Left ventricle myocardium superior (tissue), 1 donor: Measurements from ENCODE around the gene ACLY. TPM values are rescaled to one million over a fixed set of nuclear protein-coding genes. Genes with fewer than 3 reads are reported as not detected.

Experiments used
- ATAC-seq: fragments of 200-7000 bp; cut with Tn5 transposase; one replicate; pipeline ENCODE4 v1.9.1; 2020; ENCODE audit warnings: mild to moderate bottlenecking, moderate library complexity
- DNase-seq: peaks from one replicate; pipeline ENCODE4 v3.0.0-alpha.2; 2020
- intact Hi-C: fragments of 100-400 bp; cut with micrococcal nuclease; formaldehyde crosslinking; loops from one replicate; pipeline ENCODE4 v1.11.0; 2022
- total RNA-seq: library from RNA; stranded (reverse); fragmentation: NEBNext Ultra II Directional; extraction: Animal tissue kit (Norgen Biotek cat#: 25700); gene quantifications from one replicate; pipeline ENCODE4 v1.2.1, GENCODE V29; 2021
- donor health status: DM: no; HTN: yes; CAD: no; lungs with severe emphysema.

ACLY gene
- total RNA-seq, 1 donor from 2014 or later = 24.5 TPM

DNA sequence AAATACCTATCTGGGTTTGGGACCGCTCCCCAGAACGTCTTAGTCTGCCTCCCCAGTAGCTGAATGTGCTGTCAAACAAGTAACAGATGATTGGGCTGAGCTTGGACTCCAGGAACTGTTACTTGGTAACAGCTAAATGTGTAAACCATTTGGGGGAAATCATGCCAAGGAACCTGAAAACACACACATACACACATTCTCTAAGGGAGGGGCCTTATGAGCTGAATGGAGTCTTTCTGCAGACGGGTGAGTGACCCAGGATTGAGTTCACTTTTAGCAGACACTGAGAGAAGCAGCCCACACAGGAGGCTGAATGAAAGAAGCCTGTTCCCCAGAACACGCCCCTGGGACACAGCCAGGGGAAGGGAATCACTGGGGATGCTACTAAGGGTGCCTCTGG lies 1.6 kb downstream of the ACLY start:
- intact Hi-C loops = no loop called here
- ATAC-seq (no peak), DNase-seq (no peak)

- no peak for DNase-seq
- intact Hi-C loops = no loop called here
These were observed 3.2 kb downstream of the ACLY start for GRCh38 chr17:41915566-41915965.

DNA sequence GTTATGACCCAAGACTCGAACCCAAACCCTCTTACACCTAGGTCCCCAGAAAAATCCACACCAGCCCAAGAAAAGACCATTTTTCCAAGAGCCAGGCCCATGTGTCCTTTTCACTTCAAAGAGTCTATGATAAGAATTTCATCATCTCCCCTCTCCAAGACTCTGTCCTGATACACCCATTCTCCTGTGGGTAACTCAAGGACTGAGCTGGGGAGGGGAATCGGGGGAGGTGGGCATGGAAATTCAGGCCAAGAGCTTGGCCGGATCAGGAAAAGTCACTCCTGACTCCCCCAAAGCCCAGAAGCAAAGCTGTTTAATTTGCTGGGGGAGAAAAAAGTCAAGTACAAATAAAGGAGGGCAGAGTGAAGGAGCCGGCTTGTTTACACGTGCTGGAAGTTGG lies 3.7 kb downstream of the ACLY start:
- no peak for DNase-seq
- intact Hi-C loops = no loop called here
- ATAC-seq = no peak

More at GRCh38 chr17:41915566-41915965, 3.2 kb downstream of the ACLY start:
- ATAC-seq = no peak

GRCh38 chr17:41914358-41914766 lies 4.4 kb downstream of the ACLY start:
- DNase-seq (no peak), ATAC-seq (no peak)
- intact Hi-C loops = no loop called here

- DNase-seq = no peak
- no peak for ATAC-seq
- intact Hi-C loops = no loop called here
These were observed 5.0 kb downstream of the ACLY start for GRCh38 chr17:41913798-41914197.

- ATAC-seq (no peak), DNase-seq (no peak)
- intact Hi-C loops = no loop called here
These were observed 5.8 kb downstream of the ACLY start for GRCh38 chr17:41912925-41913324.

- ATAC-seq = no peak
- intact Hi-C loops = no loop called here
- DNase-seq = no peak
These were observed 7.9 kb downstream of the ACLY start for GRCh38 chr17:41910701-41911391.

DNA sequence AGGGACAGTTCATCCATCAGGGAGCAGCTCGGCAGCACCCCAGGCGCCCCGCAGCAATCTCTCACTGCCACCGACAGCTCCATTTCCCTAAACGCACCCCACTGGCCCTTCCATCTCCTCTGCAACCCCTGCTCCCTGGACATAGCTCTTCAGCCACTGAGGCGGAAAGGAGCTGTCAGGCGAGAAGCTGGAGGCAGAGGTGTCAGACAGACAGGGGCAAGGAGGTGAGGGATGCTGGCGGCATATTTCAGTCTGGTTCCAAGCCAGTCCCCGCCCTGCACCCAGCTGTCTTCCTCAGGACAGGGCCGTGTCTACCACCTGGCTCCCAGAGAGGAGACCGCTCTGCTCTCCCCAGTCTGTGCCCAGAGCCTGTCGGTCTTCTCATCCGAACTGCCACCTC lies 9.7 kb downstream of the ACLY start:
- intact Hi-C loops = no loop called here
- ATAC-seq = no peak
- DNase-seq = no peak

- intact Hi-C loops = no loop called here
- no peak for ATAC-seq
- no peak for DNase-seq
These were observed 10.9 kb downstream of the ACLY start for GRCh38 chr17:41907633-41908539.

DNA sequence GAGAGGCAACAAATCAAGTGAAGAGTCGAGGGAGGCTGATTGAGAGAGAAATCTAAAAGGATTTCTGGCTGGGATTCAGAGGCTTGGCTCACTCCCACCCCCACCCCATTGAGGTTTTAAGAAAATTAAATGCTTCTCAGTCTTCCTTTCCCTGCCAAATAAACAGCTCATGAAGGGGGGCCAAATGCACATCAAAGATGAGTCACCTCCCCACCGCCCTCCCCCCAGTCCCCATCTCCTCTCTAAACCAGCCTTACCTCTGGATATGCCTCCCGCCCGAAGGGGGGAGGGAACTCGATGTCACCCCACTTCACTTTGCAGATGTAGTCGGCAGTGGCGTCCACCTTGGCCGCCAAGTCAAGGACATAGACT lies 11.6 kb downstream of the ACLY start:
- ATAC-seq (no peak), DNase-seq (no peak)
- intact Hi-C loops = no loop called here

- DNase-seq (no peak), ATAC-seq (no peak)
- intact Hi-C loops = no loop called here
These were observed 12.1 kb downstream of the ACLY start for GRCh38 chr17:41906465-41907184.

DNA sequence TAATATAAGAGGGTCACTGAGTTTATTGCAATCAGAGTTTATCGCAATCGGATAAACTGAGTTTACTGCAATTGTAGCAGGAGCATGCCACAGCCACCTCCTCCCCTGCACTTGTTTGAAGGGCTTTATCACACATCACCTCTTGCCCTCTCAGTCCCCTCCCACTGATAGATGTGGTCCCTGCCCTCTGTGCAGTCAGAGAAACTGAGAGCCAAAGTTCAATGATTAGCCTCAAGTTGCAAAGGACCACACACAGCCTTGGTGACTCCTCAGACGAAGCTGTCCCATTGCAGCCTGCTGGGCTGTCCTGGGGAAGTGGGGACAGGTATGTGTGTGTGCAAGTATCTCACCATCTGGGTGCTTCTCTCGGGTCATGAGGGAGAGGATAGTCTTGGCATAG lies 13.6 kb downstream of the ACLY start:
- intact Hi-C loops = no loop called here
- DNase-seq = no peak
- ATAC-seq = no peak

- intact Hi-C loops = no loop called here
- no peak for ATAC-seq
- no peak for DNase-seq
These were observed 14.4 kb downstream of the ACLY start for GRCh38 chr17:41904242-41904841.

GRCh38 chr17:41901646-41902045 lies 17.1 kb downstream of the ACLY start:
- intact Hi-C loops = no loop called here
- no peak for DNase-seq
- ATAC-seq = no peak

DNA sequence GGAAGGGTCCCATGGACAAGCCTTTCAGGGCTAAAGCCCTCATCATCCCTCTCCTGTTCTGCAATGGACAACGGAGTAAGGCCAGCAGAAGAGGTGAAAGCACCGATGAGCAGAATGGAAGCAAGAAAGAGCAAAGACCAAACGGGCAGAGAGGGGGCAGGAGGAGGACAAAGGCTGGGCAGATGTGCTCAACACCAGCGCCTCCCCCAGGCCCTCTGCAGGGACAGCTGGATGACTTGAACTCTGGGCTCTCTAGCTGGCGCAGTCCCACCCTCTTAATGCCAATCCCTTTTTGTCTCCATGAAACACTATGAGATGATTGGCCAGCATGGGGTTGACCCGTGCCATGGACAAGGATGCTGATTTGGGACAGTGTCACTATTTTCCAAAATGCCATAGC lies 22.0 kb downstream of the ACLY start:
- intact Hi-C loops = no loop called here
- DNase-seq = no peak
- ATAC-seq = no peak

- ATAC-seq (peak; percentile 86), DNase-seq (peak; percentile 46)
- intact Hi-C loops = no loop called here
These were observed 23.1 kb downstream of the ACLY start for GRCh38 chr17:41895617-41896016.

DNA sequence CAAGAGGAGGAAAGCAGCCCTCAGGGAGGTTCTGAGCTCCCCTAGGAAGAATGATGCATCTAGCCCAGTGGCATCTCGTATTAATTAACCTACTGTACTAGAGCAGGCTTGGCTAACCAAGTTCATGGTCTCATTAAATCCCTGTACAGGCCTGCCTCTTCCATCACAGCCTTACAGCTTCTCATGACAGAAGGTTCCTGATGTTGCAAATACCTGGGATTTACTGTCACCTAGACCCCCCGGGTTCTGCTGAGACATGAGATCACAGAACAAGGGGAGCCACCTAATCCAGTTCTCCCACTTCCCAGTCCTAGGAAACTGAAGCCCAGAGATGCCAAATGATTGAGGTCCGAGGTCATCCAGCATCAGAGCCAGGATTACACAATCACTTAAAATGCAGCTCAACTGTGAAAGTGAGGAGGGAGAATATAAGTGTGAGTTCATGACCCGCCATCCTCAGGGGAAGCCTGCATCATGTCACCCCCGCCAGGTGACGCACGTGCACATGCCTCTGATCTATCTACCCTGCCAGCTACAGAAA lies 23.9 kb downstream of the ACLY start:
- DNase-seq = peak; percentile 60
- intact Hi-C loops = no loop called here
- peak; percentile 77 for ATAC-seq

DNA sequence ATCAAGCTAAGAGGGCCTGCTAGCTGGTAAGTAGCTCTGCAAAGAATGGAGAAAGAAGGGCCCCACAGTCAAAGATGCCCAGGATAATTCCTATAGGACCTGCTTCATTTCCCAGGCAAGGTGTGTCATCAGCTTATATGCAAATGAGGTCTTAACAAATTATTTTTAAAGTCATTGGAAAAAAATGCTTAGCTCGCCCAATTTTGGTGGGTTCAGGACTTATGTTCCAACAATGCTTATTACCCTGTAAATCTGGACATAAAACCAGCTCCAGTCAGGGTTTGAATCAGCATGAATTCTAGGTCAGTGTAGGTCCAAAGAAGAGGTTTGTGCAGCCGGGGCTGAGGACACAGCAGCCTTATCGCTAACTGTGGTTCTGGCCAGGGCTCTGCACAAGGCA lies 25.4 kb downstream of the ACLY start:
- ATAC-seq = no peak
- DNase-seq = no peak
- intact Hi-C loops = no loop called here

- intact Hi-C loops = no loop called here
- no peak for DNase-seq
- ATAC-seq = no peak
These were observed 26.8 kb downstream of the ACLY start for GRCh38 chr17:41892021-41892376.
